NB4 (cell line): ENCODE results near the gene PREB.
"Not testable (repeated sequence)": the region's sequence is repeated elsewhere in the genome, so short reads cannot be mapped to it uniquely, and the experiment has no call there.

Experiments
- DNase-seq: peaks from one replicate; pipeline ENCODE4 v3.0.0; 2010; ENCODE audit warnings: low read depth
- H3K4me3 ChIP-seq: one replicate; pipeline ENCODE4 v1.5.1; 2011; ENCODE audit warnings: mild to moderate bottlenecking, low read depth, low read length, moderate library complexity
- MYC ChIP-seq: IDR thresholded peaks from 2 replicates; pipeline ENCODE4 v1.6.1; 2011; ENCODE audit warnings: low read depth, low read length
- POLR2A ChIP-seq: IDR thresholded peaks from 2 replicates; pipeline ENCODE4 v1.6.1; 2011; ENCODE audit warnings: mild to moderate bottlenecking; ENCODE audit not compliant: insufficient read length; ENCODE audit errors: extremely low read depth
- TF ChIP-seq, protein P1 (sequence below): IDR thresholded peaks from one replicate; pipeline ENCODE4 v1.5.1; 2012; ENCODE audit warnings: low read depth, low read length
- TF ChIP-seq, protein P2 (sequence below): IDR thresholded peaks from 2 replicates; pipeline ENCODE4 v1.6.1; 2011; ENCODE audit warnings: low read depth, low read length

PREB gene

DNA sequence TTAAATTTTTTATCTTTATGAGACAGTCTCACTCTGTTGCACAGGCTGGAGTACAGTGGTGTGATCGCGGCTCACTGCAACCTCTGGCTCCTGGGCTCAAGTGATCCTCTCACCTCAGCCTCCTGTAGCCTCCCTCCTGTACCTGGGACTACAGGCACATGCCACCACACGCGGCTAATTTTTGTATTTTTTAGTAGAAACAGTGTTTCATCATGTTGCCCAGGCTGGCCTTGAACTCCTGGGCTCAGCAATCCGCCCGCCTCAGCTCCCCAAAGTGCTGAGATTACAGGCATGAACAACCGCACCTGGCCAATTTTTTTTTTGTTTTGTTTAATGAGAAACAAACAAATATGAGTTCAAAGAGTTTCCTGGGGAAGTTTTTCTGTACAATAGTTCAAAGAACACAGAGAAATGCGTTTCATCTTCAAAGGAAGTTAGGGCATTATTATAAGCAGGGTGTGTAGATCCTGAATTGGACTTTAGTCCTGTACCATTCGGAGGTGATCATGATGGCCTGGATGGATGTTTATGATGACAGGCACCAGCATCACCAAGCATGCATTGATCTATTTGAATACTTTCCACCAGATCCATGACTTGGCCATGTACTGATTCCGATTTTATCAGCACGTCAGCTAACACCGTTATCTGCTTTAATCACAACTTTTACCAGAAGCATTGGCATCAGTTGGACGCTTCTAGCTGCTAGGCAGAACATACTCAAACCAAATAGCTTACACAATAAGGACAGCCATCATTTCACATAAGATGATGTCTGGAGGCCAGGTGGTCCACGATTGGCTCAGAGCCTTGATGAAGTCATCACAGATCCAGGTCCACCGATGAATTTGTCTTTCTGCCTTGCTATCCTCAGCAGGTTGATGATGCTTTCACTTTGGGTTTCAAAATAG, 43.3 kb upstream of the PREB start:
- TF ChIP-seq MYC (no peak), POLR2A (no peak)
- TF ChIP-seq, protein P1, sequence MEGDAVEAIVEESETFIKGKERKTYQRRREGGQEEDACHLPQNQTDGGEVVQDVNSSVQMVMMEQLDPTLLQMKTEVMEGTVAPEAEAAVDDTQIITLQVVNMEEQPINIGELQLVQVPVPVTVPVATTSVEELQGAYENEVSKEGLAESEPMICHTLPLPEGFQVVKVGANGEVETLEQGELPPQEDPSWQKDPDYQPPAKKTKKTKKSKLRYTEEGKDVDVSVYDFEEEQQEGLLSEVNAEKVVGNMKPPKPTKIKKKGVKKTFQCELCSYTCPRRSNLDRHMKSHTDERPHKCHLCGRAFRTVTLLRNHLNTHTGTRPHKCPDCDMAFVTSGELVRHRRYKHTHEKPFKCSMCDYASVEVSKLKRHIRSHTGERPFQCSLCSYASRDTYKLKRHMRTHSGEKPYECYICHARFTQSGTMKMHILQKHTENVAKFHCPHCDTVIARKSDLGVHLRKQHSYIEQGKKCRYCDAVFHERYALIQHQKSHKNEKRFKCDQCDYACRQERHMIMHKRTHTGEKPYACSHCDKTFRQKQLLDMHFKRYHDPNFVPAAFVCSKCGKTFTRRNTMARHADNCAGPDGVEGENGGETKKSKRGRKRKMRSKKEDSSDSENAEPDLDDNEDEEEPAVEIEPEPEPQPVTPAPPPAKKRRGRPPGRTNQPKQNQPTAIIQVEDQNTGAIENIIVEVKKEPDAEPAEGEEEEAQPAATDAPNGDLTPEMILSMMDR = no peak
- no peak for DNase-seq
- no peak overlapping the region for H3K4me3 ChIP-seq

DNA sequence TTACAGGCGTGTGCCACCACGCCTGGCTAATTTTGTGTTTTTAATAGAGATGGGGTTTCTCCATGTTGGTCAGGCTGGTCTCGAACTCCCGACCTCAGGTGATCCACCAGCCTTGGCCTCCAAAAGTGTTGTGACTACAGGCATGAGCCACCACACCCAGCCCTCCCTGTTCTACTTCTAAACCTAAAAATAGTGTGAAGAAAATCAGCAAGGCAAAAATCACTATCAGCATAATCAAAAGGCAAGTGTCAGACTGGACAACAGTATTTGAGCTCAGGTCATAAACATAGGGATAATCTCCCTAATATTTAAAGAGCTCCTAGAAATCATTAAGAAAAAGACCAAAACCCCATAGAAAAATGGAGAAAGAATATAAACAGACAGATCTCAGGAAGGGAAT, 41.3 kb upstream of the PREB start:
- H3K4me3 ChIP-seq, DNase-seq: not testable (repeated sequence)

DNA sequence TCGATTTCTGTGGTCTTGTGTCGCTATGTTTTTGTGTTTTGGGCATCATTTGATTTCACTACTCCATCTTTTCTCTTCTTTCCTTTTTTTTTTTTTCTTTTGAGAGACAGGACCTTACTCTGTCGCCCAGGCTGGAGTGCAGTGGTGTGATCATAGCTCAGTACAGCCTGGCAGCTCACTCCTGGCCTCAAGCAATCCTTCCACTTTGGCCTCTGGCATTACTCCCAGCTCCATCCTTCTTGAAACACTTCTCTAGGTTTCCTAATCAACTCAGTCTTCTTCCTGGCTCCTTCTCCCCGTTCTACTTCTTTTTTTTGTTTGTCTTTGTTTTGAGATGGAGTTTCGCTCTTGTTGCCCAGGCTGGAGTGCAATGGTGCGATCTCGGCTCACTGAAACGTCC, 40.9 kb upstream of the PREB start:
- DNase-seq = no peak
- TF ChIP-seq, protein P1 = no peak
- no peak for TF ChIP-seq POLR2A
- TF ChIP-seq, protein P2, sequence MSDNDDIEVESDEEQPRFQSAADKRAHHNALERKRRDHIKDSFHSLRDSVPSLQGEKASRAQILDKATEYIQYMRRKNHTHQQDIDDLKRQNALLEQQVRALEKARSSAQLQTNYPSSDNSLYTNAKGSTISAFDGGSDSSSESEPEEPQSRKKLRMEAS = no peak
- TF ChIP-seq MYC = no peak
- no peak overlapping the region for H3K4me3 ChIP-seq

DNA sequence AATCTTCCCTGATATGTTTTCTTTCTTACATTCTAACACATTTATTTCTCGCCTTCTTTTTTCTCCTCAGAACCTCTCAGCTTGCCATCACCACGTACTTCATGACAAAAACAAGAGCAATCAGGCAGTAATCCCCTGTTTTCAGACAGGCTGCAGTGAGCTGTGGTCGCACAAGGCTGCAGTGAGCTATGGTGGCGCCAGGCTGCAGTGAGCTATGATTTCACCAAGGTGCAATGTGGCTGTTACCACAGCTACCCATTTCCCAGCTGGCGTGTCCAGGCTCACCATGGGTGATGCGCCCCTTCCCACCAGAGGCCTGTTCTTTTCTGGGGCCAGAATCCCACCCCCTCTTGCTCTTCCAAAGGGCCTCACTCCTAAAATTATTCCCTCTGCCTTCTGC, 40.2 kb upstream of the PREB start:
- DNase-seq = no peak
- H3K4me3 ChIP-seq = no peak overlapping the region
- TF ChIP-seq POLR2A (no peak), MYC (no peak)

DNA sequence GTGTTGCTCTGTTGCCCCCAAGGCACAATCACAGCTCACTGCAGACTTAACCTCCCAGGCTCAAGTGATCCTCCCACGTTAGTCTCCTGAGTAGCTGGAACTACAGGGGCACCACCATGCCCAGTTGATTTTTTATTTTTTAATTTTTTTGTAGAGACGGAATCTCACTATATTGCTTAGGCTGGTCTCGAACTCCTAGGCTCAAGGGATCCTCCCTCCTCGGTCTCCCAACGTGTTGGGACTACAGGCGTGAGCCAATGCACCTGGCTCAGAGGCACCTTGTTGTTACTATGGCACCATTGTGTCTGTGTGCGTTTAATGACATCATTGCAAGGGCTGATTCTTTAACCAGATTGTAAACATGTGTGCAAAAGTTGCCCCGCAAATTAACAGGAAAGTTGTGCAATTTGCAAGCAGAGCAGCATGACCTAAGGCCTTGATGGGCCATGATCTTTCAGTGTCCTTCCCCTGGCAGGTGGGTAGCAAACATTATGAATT, 37.0 kb upstream of the PREB start:
- no peak for TF ChIP-seq MYC
- TF ChIP-seq, protein P1 = no peak
- no peak for TF ChIP-seq POLR2A
- TF ChIP-seq, protein P2 = no peak
- H3K4me3 ChIP-seq = no peak overlapping the region
- DNase-seq = no peak

DNA sequence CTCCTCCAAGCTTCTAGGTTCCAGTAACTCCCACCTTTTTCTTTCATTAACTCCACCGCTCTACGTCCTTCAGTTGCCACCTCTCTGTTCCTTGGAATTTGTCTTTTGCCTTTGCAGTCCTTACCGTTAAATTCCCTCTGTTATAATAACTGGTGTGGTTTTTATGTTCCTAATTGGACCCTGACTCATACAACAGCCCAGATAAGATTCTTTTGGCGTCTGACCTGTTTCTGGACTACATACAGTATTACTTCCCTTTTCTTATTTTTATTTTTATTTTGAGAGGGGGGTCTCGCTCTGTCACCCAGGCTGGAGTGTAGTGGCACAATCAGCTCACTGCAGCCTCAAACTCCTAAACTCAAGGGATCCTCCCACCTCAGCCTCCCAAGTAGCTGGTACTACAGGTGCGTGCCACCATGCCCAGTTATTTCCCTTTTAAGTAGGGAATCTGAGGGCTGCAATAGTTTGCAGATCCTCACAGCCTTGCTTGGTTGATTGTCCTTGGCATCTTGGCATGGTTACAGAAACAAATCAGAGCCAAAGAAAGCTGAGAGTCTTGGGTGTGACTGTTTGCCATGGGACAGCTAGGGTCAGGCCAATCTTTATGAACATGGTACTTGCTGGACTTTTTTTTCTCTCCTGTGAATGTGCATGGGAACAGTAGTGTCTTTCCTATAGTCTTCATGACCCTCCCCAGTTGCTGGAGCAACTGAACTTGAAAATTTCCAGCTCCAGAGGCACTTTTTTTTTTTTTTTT, 36.3 kb upstream of the PREB start:
- H3K4me3 ChIP-seq = no peak overlapping the region
- TF ChIP-seq, protein P2 = no peak
- TF ChIP-seq MYC = no peak
- TF ChIP-seq, protein P1 = no peak
- TF ChIP-seq POLR2A = no peak

More for the DNA sequence above, 36.3 kb upstream of the PREB start:
- DNase-seq = no peak
